ENCODE results near the gene NMB.
"Not testable (repeated sequence)": the region's sequence is repeated elsewhere in the genome, so short reads cannot be mapped to it uniquely, and the experiment has no call there.

NMB gene

DNA sequence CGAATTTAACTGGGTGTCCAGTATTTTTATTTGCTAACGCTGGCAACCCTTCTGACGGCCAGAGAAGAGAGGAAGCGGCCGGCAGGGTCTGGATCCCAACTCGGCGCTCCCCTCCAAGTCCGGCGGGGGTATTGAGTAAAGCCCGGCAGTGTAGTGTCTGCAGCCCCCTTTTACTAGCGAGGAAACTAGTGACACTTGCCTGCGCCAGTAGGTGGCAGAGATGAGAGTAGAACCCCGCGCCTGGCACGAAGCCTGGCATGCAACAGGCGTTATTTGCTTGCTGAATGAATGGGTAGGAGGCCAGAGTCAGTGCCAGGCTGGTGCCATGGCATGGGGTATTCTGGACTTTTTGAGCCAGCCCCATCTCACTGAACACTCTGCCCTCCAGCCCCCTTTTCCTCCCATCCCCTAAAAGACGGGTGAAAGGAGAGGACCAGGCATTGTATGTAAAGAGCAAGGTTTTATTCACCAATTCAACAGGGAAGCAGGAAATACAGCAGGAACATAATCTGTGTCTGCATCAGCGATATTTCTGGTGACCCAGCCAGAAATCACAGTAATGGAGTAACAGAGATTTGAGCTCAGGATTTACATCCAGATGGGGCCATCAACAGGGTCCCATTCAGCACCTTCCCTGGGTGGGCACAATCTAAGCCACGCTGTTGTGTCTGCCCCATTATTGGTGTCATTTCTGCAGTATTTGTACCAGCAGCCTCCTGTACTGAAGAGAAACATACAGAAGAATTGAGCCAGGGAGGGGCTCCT is 3.1 kb downstream of the NMB start:
- peak; percentile 88 for DNase-seq (ENCODE audit: low spot score)

DNA sequence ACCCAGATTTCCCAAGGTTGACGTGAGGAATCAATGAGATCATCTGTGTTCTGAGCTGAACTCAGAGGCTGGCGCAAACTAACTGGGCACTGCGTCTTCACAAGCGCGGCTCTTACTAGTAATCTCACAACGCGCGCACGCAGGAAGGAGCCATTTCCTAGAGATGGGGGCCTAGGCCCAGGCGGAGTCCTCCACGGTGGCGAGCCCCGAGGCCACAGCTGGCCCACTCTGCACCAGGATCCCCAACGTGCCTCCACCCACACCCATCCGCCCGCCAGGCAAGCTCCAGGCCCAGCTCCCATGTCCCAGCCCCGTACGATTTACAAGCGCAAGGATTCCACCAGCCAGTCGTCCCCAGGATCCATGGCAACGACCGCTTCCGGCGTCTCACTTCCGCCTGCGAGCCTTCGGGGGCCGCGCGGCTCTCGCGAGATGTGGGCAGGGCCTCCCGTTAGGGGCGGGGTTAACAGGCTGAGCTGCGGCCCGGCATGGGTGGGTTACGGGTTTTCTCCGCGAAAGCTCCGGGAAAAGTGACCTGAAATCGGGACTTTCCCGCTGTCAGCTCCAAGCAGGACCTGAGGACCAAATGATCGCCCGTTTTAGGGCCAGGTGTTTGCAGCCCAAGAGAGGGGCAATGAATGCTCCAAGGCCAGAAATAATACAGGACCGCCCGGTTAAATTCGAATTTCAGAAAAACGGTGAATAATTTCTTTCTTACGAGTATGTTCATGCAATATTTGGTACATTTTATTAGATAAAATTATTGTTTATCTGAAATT is 3.9 kb downstream of the NMB start, which contains the start of gene WDR73:
WDR73 (minus strand) TSS at position 374 of the 779 bp plus-strand sequence; CDS start at position 365, 9 bp downstream.
- DNase-seq (ENCODE audit: low spot score): peak; percentile 97

DNA sequence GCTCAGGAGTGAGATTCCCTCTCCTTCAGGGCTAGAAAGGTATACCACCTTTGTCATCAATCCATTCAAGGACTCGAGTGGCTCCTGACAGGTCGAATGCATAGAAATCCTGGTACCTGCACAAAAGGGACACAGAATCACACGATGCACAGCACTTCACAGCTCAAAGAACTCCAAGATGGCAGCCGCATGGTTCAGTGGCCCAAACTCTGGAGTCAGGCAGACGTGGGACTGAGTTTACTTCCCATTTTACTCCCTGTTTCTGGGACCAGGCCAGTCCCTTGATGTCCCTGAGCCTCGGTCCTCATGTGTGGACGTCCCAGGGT is 4.5 kb downstream of the NMB start:
- DNase-seq (ENCODE audit: low spot score): no peak

- no peak for DNase-seq (ENCODE audit: low spot score)
Measured at GRCh38 chr15:84649706-84650105, 8.3 kb downstream of the NMB start.

DNA sequence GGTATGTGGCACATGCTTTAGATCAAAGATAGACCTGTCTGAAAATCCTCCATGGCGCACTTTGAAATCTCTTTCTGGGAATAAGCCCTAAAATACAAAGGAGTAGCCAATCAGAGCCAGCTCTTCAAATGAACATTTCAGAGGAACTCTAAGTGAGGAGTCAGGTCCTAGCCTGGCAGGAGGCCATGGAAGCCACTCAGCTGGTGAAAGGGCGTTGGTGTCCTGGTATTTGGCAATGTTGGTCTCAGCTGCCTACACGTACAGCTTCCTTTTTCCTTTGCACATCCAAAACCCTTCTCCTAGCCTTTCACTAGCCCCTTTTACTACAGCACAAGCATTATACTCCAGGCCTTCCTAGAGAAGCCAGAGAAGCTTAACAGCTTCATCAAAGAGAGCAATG is 9.5 kb downstream of the NMB start:
- DNase-seq (ENCODE audit: low spot score): no peak

DNA sequence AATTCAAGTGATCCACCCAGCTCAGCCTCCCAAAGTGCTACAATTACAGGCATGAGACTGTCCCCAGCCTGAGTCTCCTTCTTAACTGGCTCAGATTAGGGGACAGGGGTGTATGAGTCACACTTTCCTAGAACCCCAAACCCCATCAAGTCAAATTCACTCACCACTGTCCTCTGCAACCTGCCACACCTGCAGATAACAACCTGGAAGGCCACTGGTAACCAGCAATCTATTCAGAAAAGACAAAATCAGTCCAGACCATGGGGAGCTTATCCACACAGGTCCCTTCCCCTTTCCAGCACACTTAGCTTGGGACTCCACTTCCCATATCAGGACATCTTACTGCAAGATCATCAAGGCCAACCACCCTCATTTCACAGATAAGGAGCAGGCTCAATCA is 10.3 kb downstream of the NMB start:
- no peak for DNase-seq (ENCODE audit: low spot score)

GRCh38 chr15:84645997-84646396 is 12.0 kb downstream of the NMB start:
- DNase-seq (ENCODE audit: low spot score): no peak

- DNase-seq (ENCODE audit: low spot score): no peak
Measured at GRCh38 chr15:84645496-84645895, 12.5 kb downstream of the NMB start.

DNA sequence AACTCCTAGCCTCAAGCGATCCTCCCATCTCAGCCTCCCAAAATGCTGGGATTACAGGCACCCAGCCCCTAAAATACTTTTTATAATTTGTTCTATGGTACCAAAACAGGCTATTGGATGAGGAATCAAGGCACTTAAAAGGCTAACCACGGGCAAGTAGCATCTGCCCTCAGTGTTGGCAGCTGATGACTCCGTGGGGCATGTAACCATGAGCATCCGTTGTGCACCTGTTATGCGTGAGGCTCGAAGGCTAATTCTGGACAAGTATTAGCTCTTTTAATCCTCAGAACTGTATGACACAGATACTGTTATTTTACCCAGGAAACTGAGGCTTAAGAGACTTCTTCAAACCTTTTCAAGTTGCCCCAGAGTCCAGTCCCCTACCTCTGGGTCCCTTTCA is 14.2 kb downstream of the NMB start:
- no peak for DNase-seq (ENCODE audit: low spot score)

GRCh38 chr15:84642640-84643039 is 15.4 kb downstream of the NMB start:
- not testable (repeated sequence) for DNase-seq (ENCODE audit: low spot score)

GRCh38 chr15:84641871-84642270 is 16.1 kb downstream of the NMB start:
- DNase-seq (ENCODE audit: low spot score): not testable (repeated sequence)

DNA sequence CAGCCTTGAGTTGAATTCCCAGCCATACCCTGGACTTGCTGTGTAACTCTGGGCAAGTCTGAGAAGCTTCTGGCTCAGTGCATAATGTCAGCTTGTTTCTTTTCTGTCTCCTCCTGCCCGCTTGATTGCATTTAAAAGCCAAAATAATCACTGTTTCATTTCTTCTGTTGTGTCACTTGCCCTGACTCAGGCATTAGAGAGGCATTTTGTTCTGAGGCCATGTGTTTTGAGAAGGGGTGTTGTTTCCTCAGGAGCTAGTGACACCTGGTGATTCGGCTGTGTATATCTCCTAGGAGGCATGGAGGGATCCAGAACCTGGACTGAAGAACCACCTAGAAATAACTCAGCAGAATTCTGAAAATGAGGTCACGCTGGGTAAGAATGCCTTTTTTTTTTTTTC is 19.9 kb downstream of the NMB start:
- DNase-seq (ENCODE audit: low spot score): no peak

DNA sequence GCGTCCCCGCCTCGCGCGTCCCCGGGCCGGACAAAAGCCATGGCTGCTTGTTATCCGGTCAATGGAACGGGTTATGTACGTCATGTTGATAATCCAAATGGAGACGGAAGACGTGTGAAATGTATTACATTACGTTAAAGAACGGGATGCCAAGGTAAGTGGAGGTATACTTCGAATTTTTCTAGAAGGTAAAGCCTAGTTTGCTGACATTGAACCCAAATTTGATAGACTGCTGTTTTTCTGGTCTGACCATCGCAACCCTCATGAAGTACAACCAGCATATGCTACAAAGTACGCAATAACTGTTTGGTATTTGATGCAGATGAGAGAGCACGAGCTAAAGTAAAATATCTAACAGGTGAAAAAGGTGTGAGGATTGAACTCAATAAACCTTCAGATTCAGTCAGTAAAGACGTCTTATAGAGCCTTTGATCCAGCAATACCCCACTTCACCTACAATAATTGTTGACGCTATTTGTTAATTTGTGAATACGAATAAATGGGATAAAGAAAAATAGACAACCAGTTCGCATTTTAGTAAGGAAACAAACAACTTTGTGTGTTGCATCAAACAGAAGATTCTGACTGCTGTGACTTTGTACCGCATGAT is 23.7 kb downstream of the NMB start:
- DNase-seq (ENCODE audit: low spot score): no peak

DNA sequence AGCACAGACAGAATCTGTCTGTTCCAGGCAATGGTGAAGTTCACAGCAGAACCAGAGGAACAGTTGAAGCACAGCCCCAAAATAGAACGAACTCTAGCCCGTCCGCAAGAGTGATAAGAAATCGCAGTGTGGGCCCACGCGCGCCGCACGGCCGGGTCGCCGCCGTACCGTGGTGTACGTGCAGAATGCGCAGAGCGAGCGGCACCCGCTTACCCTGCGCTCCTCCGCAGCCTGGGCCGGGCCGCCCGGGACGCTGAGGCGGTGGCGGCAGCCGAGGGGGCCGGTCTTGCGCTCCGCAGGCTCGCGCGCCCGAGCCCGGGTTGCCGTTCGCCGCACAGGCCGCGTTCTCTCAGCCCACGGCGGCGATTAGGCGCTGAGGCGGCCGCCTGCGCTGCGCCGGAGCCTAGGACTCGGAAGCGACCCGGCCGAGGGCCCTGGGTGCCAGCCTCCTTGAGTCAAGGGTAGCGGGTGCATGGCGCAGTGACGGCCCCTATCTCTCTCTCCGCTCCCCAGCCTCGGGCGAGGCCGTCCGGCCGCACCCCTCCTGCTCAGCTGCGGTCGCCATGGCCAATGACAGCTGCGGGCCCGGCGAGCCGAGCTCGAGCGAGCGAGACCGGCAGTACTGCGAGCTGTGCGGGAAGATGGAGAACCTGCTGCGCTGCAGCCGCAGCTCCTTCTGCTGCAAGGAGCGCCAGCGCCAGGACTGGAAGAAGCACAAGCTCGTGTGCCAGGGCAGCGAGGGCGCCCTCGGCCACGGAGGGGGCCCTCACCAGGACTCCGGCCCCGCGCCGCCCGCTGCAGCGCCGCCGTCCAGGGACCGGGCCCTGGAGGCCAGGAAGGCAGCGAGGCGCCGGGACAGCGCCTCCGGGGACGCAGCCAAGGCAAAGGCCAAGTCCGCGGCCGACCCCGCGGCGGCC is 24.4 kb downstream of the NMB start:
- DNase-seq (ENCODE audit: low spot score): peak; percentile 74

DNA sequence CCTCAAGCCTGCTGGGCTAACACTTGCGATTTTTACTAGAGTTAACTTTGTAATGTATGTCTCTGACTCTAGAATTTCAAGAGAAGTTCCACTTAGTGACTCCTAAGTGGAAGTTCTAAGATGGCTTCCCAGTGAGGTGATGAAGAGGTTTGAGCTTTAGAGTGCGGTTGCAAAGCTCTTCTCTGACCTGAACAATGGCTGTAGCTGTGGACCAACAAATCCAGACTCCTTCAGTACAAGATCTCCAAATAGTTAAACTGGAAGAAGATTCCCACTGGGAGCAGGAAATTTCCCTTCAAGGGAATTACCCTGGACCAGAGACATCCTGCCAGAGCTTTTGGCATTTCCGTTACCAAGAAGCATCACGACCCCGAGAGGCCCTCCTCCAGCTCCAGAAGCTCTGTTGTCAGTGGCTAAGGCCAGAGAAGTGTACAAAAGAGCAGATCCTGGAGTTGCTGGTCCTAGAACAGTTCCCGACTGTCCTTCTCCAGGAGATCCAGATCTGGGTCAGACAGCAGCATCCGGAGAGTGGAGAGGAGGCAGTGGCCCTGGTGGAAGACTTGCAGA is 26.2 kb downstream of the NMB start:
- no peak for DNase-seq (ENCODE audit: low spot score)

- no peak for DNase-seq (ENCODE audit: low spot score)
Measured at GRCh38 chr15:84629033-84629432, 29.0 kb downstream of the NMB start.

- DNase-seq (ENCODE audit: low spot score): no peak
Measured at GRCh38 chr15:84625123-84625522, 32.9 kb downstream of the NMB start.

- DNase-seq (ENCODE audit: low spot score): no peak
Measured at GRCh38 chr15:84624359-84624758, 33.6 kb downstream of the NMB start.

- DNase-seq (ENCODE audit: low spot score): no peak
Measured at GRCh38 chr15:84621358-84621979, 36.5 kb downstream of the NMB start.

DNA sequence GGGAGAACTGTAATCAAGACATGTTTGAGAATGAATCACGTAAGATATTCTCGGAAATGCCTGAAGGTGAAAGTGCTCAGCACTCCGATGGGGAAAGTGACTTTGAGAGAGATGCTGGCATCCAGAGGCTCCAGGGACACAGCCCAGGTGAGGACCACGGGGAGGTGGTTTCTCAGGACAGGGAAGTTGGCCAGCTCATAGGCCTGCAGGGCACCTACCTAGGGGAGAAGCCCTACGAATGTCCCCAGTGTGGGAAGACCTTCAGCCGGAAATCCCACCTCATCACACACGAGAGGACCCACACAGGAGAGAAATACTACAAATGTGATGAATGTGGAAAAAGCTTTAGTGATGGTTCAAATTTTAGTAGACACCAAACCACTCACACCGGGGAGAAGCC is 37.4 kb downstream of the NMB start:
- DNase-seq (ENCODE audit: low spot score): no peak

DNA sequence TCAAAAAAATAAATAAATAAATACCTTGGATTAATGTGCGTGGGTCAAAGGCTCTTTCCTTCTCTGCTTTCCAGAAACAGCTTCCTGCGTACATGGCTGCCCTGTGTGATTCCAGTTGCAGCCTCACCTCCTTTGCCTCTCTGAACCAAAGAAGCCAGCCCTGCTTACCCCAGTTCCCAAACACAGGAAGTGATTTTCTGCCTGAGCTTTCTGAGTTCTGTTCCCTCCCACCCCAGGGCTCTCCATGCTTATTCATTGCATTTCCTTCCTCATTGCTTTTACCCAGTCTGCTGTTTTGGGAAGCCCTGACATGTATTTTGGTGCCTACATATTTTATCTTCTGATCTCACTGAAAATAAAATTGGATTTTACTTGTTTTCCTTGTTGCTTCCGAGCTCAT is 41.8 kb downstream of the NMB start:
- DNase-seq (ENCODE audit: low spot score): no peak

Measured in LoVo (cell line).